HCT116 (cell line): ENCODE data around the gene PNMA6E. TPM values are rescaled to one million over a fixed set of nuclear protein-coding genes. Genes with fewer than 3 reads are reported as not detected.

Source experiments
- ATAC-seq: fragments of 200-7000 bp; cut with Tn5 transposase; 2 replicates; pipeline ENCODE4 v1.9.1; 2020; ENCODE audit warnings: mild to moderate bottlenecking, moderate library complexity
- BruUV-seq: library from RNA; stranded (reverse); fragments of 400-500 nt; replicated peaks from 2 replicates; lab custom pipeline; 2021; lab: Mats Ljungman, UMichigan
- CTCF ChIA-PET: fragments of 300-600 bp; sonication (Branson Sonifier 250); formaldehyde crosslinking; loops from one replicate; lab custom pipeline; 2021; ENCODE audit warnings: antibody characterized with exemption; lab: Charles Lee
- POLR2A ChIA-PET: fragments of 300-600, 350-600 bp; sonication (Branson Sonifier 250); formaldehyde crosslinking; loops from one replicate; lab custom pipeline; 2021; ENCODE audit warnings: antibody characterized with exemption; lab: Charles Lee
- RAD21 ChIA-PET, 2 experiments: fragments of 300-600 bp; sonication (Branson Sonifier 250); formaldehyde crosslinking; loops; one replicate each; lab custom pipeline; 2023; ENCODE audit warnings: low total read pairs in 2 of 2; ENCODE audit not compliant: uncharacterized antibody in 2 of 2, unreplicated experiment in 2 of 2, low non-redundant PET in 1 of 2; lab: Charles Lee
- DNase-seq: peaks from one replicate; pipeline ENCODE4 v3.0.0-alpha.2; 2010; ENCODE audit warnings: low read depth, low spot score
- H2AFZ ChIP-seq: fragments of 200-600 bp; shearing (Covaris generic), sonication (generic); 2 replicates; pipeline ENCODE4 v1.6.1; 2017; ENCODE audit warnings: low read depth, mixed run types, mixed read lengths, antibody characterized with exemption, low read length; ENCODE audit not compliant: poor library complexity, severe bottlenecking
- H3K27ac ChIP-seq: 2 replicates; pipeline ENCODE4 v1.5.1; 2012; ENCODE audit warnings: low read depth, low read length
- H3K27me3 ChIP-seq: fragments of 200-600 bp; sonication (generic); 2 replicates; pipeline ENCODE4 v1.6.1; 2016; ENCODE audit warnings: mixed run types, low read length, mixed read lengths; ENCODE audit not compliant: insufficient read depth
- H3K36me3 ChIP-seq, 2 experiments: fragments of 200-500 bp in 1 of 2; fragments of 200-600 bp in 1 of 2; sonication (Bioruptor generic) in 1 of 2; sonication (generic) in 1 of 2; 2 replicates each; pipeline versions ENCODE4 v1.5.1 to v1.6.1; 2014 to 2016; ENCODE audit warnings: low read length in 2 of 2, inconsistent platforms in 1 of 2, mixed read lengths in 1 of 2, mixed run types in 1 of 2; ENCODE audit not compliant: insufficient read depth in 2 of 2, control insufficient read depth in 1 of 2
- H3K4me1 ChIP-seq, 2 experiments: fragments of 200-600 bp in 1 of 2; sonication (generic) in 1 of 2; 2 replicates each; pipeline versions ENCODE4 v1.5.1 to v1.6.1; 2012 to 2017; ENCODE audit warnings: low read length in 2 of 2, inconsistent platforms in 1 of 2, mild to moderate bottlenecking in 1 of 2, mixed read lengths in 1 of 2, mixed run types in 1 of 2, moderate library complexity in 1 of 2; ENCODE audit not compliant: insufficient read depth in 2 of 2, control insufficient read depth in 1 of 2
- H3K4me2 ChIP-seq: fragments of 200-600 bp; sonication (generic); 2 replicates; pipeline ENCODE4 v1.6.1; 2017; ENCODE audit warnings: mixed run types, low read length, mixed read lengths
- H3K4me3 ChIP-seq, 2 experiments: fragments of 200-600 bp in 1 of 2; sonication (generic) in 1 of 2; replicated peaks in 1 of 2; 2 replicates each; pipeline ENCODE4 v1.5.1; 2011 to 2016; ENCODE audit warnings: low read length in 2 of 2, control low read depth in 1 of 2, low read depth in 1 of 2, mild to moderate bottlenecking in 1 of 2, mixed read lengths in 1 of 2, mixed run types in 1 of 2
- H3K79me2 ChIP-seq: fragments of 200-600 bp; sonication (generic); 2 replicates; pipeline ENCODE4 v1.6.1; 2017; ENCODE audit warnings: mild to moderate bottlenecking, mixed run types, low read length, moderate library complexity, mixed read lengths; ENCODE audit not compliant: insufficient read depth
- H3K9ac ChIP-seq: fragments of 200-600 bp; sonication (generic); 2 replicates; pipeline ENCODE4 v1.6.1; 2016; ENCODE audit warnings: low read length, mixed read lengths
- H3K9me2 ChIP-seq: fragments of 200-600 bp; sonication (generic), shearing (Covaris generic); 2 replicates; pipeline ENCODE4 v1.6.1; 2017; ENCODE audit warnings: mixed run types, mild to moderate bottlenecking, moderate library complexity; ENCODE audit not compliant: insufficient read depth
- H3K9me3 ChIP-seq, 2 experiments: fragments of 200-500 bp in 1 of 2; fragments of 200-600 bp in 1 of 2; sonication (Bioruptor generic) in 1 of 2; sonication (generic) in 1 of 2; 2 replicates each; pipeline ENCODE4 v1.6.1; 2014 to 2017; ENCODE audit warnings: low read length in 2 of 2, mixed read lengths in 2 of 2, inconsistent platforms in 1 of 2, low read depth in 1 of 2, mild to moderate bottlenecking in 1 of 2, mixed run types in 1 of 2, moderate library complexity in 1 of 2; ENCODE audit not compliant: control insufficient read depth in 1 of 2, insufficient read depth in 1 of 2
- H4K20me1 ChIP-seq: fragments of 200-600 bp; sonication (generic), shearing (Covaris generic); 2 replicates; pipeline ENCODE4 v1.6.1; 2017; ENCODE audit warnings: mixed run types, mild to moderate bottlenecking, moderate library complexity; ENCODE audit not compliant: insufficient read depth
- ATF3 ChIP-seq: IDR thresholded peaks from 2 replicates; pipeline ENCODE4 v1.6.1; 2012
- CTCF ChIP-seq, 3 experiments: fragments of 200-600 bp in 1 of 3; sonication (generic) in 1 of 3; IDR thresholded peaks in 2 of 3; conservative IDR thresholded peaks in 1 of 3; 2 replicates each; pipeline ENCODE4 v1.5.1; 2012 to 2017; ENCODE audit warnings: low read depth in 2 of 3, low read length in 2 of 3, antibody characterized with exemption in 1 of 3, borderline replicate concordance in 1 of 3, control low read depth in 1 of 3, mild to moderate bottlenecking in 1 of 3, mixed read lengths in 1 of 3, mixed run types in 1 of 3, moderate library complexity in 1 of 3; ENCODE audit not compliant: insufficient read depth in 1 of 3
- EGR1 ChIP-seq: IDR thresholded peaks from 2 replicates; pipeline ENCODE4 v1.6.1; 2012; ENCODE audit warnings: low read depth
- EZH2 ChIP-seq: fragments of 200-600 bp; sonication (generic); IDR thresholded peaks from 2 replicates; pipeline ENCODE4 v1.6.1; 2017; ENCODE audit warnings: antibody characterized with exemption, mixed run types
- EZH2phosphoT487 ChIP-seq: fragments of 200-600 bp; IDR thresholded peaks from 2 replicates; pipeline ENCODE4 v1.6.1; 2018; ENCODE audit warnings: antibody characterized with exemption, borderline replicate concordance
- FOSL1 ChIP-seq: IDR thresholded peaks from 2 replicates; pipeline ENCODE4 v1.6.1; 2012; ENCODE audit warnings: low read depth
- JUND ChIP-seq: IDR thresholded peaks from 2 replicates; pipeline ENCODE4 v1.6.1; 2012
- POLR2AphosphoS5 ChIP-seq: IDR thresholded peaks from 2 replicates; pipeline ENCODE4 v1.6.1; 2011; ENCODE audit warnings: mild to moderate bottlenecking, low read depth, low read length, moderate library complexity
- RAD21 ChIP-seq: IDR thresholded peaks from 2 replicates; pipeline ENCODE4 v1.6.1; 2012; ENCODE audit warnings: low read depth, mild to moderate bottlenecking
- SP1 ChIP-seq: IDR thresholded peaks from 2 replicates; pipeline ENCODE4 v1.6.1; 2012; ENCODE audit warnings: low read depth
- SRF ChIP-seq: IDR thresholded peaks from 2 replicates; pipeline ENCODE4 v1.6.1; 2012; ENCODE audit warnings: low read depth
- TCF7L2 ChIP-seq: IDR thresholded peaks from 2 replicates; pipeline ENCODE4 v1.7.0; 2011; ENCODE audit warnings: borderline replicate concordance, inconsistent platforms; ENCODE audit not compliant: insufficient read depth, insufficient read length; ENCODE audit errors: extremely low read depth
- ZFX ChIP-seq: fragments of 450-650 bp; IDR thresholded peaks from 2 replicates; pipeline ENCODE4 v1.6.1; 2017
- ZNF274 ChIP-seq: fragments of 200-500 bp; sonication (Bioruptor generic); IDR thresholded peaks from 2 replicates; pipeline ENCODE4 v1.6.1; 2014; ENCODE audit warnings: mild to moderate bottlenecking, low read depth, low read length, inconsistent platforms
- intact Hi-C: fragments of 100-400 bp; cut with micrococcal nuclease; formaldehyde crosslinking; loops from 2 replicates; pipeline ENCODE4 v1.10.0; 2022
- total RNA-seq: library from RNA; stranded (reverse); gene quantifications from one replicate; pipeline ENCODE4 v1.2.1, GENCODE V29; 2021; ENCODE audit not compliant: unreplicated experiment
- TF ChIP-seq, protein P1 (sequence below): IDR thresholded peaks from 2 replicates; pipeline ENCODE4 v1.6.1; 2012; ENCODE audit warnings: low read depth

The PNMA6E gene
- total RNA-seq, 1 experiment from 2014 or later = not detected

DNA sequence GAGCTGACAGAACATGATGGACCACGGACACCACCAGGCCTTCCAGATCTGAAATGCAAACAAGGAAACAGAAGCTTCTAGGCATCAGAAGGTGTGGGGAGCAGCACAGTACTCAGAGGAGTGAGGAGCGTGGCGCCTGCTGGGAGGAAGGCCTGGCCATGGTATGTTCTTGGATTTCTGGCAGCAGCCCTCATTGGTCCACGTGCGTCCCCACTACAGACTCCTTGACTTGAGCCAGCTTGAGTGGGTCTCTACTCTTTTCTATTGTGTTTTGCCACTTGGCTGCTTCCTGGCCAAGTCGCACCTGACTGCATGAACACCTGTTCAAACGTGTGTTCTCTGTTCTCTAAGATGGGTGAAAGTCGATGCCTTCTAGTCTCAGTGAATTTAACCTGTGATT, 49.2 kb downstream of the PNMA6E start (continued):
- TF ChIP-seq CTCF (IDR thresholded peaks at IDR 0.05 in 2 of 3, conservative IDR thresholded peaks at IDR 0.05 in 1 of 3; ENCODE audit: borderline replicate concordance in 1 of 3, insufficient read depth in 1 of 3, low read depth in 2 of 3, low read length in 2 of 3) (no peak), ZNF274 (no peak), POLR2AphosphoS5 (no peak)

- ChIA-PET CTCF (no interaction called here), RAD21 (no interaction called here), POLR2A (no interaction called here)
- Histone ChIP-seq H3K9ac (no peak overlapping the region), H3K27ac (no peak overlapping the region), H3K27me3 (no peaks in the 10 kb centered on the region), H3K36me3 (no peaks in the 10 kb centered on the region), H3K4me1 (no peaks in the 10 kb centered on the region), H3K9me2 (no peaks in the 10 kb centered on the region), H3K79me2 (no peaks in the 10 kb centered on the region), H3K4me3 (no peak overlapping the region), H2AFZ (no peak overlapping the region), H4K20me1 (no peaks in the 10 kb centered on the region), H3K4me2 (no peak overlapping the region), H3K9me3 (no peaks in the 10 kb centered on the region)
- ATAC-seq (no peak), DNase-seq (no peak)
- TF ChIP-seq FOSL1 (no peak), EZH2 (no peak), ATF3 (no peak), TCF7L2 (no peak), EZH2phosphoT487 (no peak), RAD21 (no peak), JUND (no peak), ZFX (no peak), POLR2AphosphoS5 (no peak), SP1 (no peak), EGR1 (no peak), SRF (no peak)
- TF ChIP-seq, protein P1, sequence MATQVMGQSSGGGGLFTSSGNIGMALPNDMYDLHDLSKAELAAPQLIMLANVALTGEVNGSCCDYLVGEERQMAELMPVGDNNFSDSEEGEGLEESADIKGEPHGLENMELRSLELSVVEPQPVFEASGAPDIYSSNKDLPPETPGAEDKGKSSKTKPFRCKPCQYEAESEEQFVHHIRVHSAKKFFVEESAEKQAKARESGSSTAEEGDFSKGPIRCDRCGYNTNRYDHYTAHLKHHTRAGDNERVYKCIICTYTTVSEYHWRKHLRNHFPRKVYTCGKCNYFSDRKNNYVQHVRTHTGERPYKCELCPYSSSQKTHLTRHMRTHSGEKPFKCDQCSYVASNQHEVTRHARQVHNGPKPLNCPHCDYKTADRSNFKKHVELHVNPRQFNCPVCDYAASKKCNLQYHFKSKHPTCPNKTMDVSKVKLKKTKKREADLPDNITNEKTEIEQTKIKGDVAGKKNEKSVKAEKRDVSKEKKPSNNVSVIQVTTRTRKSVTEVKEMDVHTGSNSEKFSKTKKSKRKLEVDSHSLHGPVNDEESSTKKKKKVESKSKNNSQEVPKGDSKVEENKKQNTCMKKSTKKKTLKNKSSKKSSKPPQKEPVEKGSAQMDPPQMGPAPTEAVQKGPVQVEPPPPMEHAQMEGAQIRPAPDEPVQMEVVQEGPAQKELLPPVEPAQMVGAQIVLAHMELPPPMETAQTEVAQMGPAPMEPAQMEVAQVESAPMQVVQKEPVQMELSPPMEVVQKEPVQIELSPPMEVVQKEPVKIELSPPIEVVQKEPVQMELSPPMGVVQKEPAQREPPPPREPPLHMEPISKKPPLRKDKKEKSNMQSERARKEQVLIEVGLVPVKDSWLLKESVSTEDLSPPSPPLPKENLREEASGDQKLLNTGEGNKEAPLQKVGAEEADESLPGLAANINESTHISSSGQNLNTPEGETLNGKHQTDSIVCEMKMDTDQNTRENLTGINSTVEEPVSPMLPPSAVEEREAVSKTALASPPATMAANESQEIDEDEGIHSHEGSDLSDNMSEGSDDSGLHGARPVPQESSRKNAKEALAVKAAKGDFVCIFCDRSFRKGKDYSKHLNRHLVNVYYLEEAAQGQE = no peak
- no TSS peak for BruUV-seq
- intact Hi-C loops = no loop called here
These were observed 51.2 kb downstream of the PNMA6E start for GRCh38 chrX:153349952-153350351.
